IMR-90 (cell line): ENCODE results near the gene DNAJC7. TPM values are rescaled to one million over a fixed set of nuclear protein-coding genes. Genes with fewer than 3 reads are reported as not detected.

Experiments used
- ATAC-seq: fragments of 200-7000 bp; cut with Tn5 transposase; 2 replicates; pipeline ENCODE4 v1.9.1; 2020; ENCODE audit warnings: low read depth, mild to moderate bottlenecking, moderate library complexity
- BruUV-seq: library from RNA; stranded (reverse); fragments of 400-500 nt; replicated peaks from 2 replicates; lab custom pipeline; 2021; lab: Mats Ljungman, UMichigan
- CTCF ChIA-PET: fragments of 300-600 bp; formaldehyde crosslinking; extraction: SDS; loops from one replicate; lab custom pipeline; 2021; ENCODE audit warnings: antibody characterized with exemption; lab: Yijun Ruan, JAX
- POLR2A ChIA-PET: fragments of 300-600 bp; sonication (Branson Sonifier 250); formaldehyde crosslinking; loops from one replicate; lab custom pipeline; 2022; ENCODE audit warnings: antibody characterized with exemption; ENCODE audit not compliant: unreplicated experiment; lab: Charles Lee
- DNase-seq: peaks from one replicate; pipeline ENCODE4 v3.0.0; 2013
- H2AFZ ChIP-seq: replicated peaks from 2 replicates; pipeline ENCODE3; 2013; ENCODE audit warnings: low read length, mild to moderate bottlenecking; ENCODE audit not compliant: poor library complexity
- H2AK5ac ChIP-seq: 2 replicates; pipeline ENCODE4 v1.6.1; 2013; ENCODE audit warnings: low read depth, low read length, inconsistent platforms
- H2AK9ac ChIP-seq: replicated peaks from 2 replicates; pipeline ENCODE3; 2013; ENCODE audit warnings: mild to moderate bottlenecking, low read depth, low read length, moderate library complexity; ENCODE audit not compliant: poor library complexity
- H2BK120ac ChIP-seq: 2 replicates; pipeline ENCODE4 v1.6.1; 2013; ENCODE audit warnings: low read depth, low read length, inconsistent platforms
- H2BK15ac ChIP-seq: 3 replicates; pipeline ENCODE4 v1.6.1; 2013; ENCODE audit warnings: low read depth, low read length, inconsistent platforms
- H2BK20ac ChIP-seq: 2 replicates; pipeline ENCODE4 v1.6.1; 2013; ENCODE audit warnings: low read depth, mild to moderate bottlenecking, inconsistent platforms, low read length, moderate library complexity
- H2BK5ac ChIP-seq: 2 replicates; pipeline ENCODE4 v1.6.1; 2013; ENCODE audit warnings: mild to moderate bottlenecking, low read depth, low read length, inconsistent platforms; ENCODE audit not compliant: poor library complexity, severe bottlenecking
- H3K14ac ChIP-seq: replicated peaks from 2 replicates; pipeline ENCODE4 v1.6.1; 2013; ENCODE audit warnings: low read depth, low read length, inconsistent platforms
- H3K18ac ChIP-seq: 2 replicates; pipeline ENCODE4 v1.6.1; 2013; ENCODE audit warnings: low read depth, low read length, control low read depth
- H3K23ac ChIP-seq: 2 replicates; pipeline ENCODE4 v1.6.1; 2013; ENCODE audit warnings: low read depth, low read length, inconsistent platforms
- H3K27ac ChIP-seq: 2 replicates; pipeline ENCODE4 v1.5.1; 2013; ENCODE audit warnings: mild to moderate bottlenecking, control low read depth, low read length; ENCODE audit not compliant: insufficient read depth
- H3K27me3 ChIP-seq: 2 replicates; pipeline ENCODE4 v1.6.1; 2013; ENCODE audit warnings: low read length; ENCODE audit not compliant: control insufficient read depth, insufficient read depth
- H3K36me3 ChIP-seq: 2 replicates; pipeline ENCODE4 v1.6.1; 2013; ENCODE audit warnings: low read length, mixed read lengths; ENCODE audit not compliant: control insufficient read depth, insufficient read depth
- H3K4ac ChIP-seq: 2 replicates; pipeline ENCODE4 v1.6.1; 2013; ENCODE audit warnings: low read depth, low read length, inconsistent platforms
- H3K4me1 ChIP-seq: 2 replicates; pipeline ENCODE4 v1.6.1; 2013; ENCODE audit warnings: low read length, mixed read lengths; ENCODE audit not compliant: control insufficient read depth, insufficient read depth
- H3K4me2 ChIP-seq: 2 replicates; pipeline ENCODE4 v1.6.1; 2013; ENCODE audit warnings: low read depth, mild to moderate bottlenecking, control low read depth, low read length, moderate library complexity
- H3K4me3 ChIP-seq: 2 replicates; pipeline ENCODE4 v1.5.1; 2013; ENCODE audit warnings: low read depth, mild to moderate bottlenecking, control low read depth, low read length, moderate library complexity; ENCODE audit not compliant: insufficient read depth
- H3K56ac ChIP-seq: 2 replicates; pipeline ENCODE4 v1.6.1; 2013; ENCODE audit warnings: low read length, inconsistent platforms; ENCODE audit not compliant: insufficient read depth; ENCODE audit errors: extremely low read depth
- H3K79me1 ChIP-seq, 2 experiments: 2 replicates each; pipeline ENCODE4 v1.6.1; 2013; ENCODE audit warnings: low read length in 2 of 2, inconsistent platforms in 1 of 2, low read depth in 1 of 2
- H3K9ac ChIP-seq: 2 replicates; pipeline ENCODE4 v1.6.1; 2013; ENCODE audit warnings: low read depth, low read length, control low read depth
- H3K9me1 ChIP-seq: 2 replicates; pipeline ENCODE4 v1.6.1; 2013; ENCODE audit warnings: low read length, inconsistent platforms; ENCODE audit not compliant: insufficient read depth
- H3K9me3 ChIP-seq: 2 replicates; pipeline ENCODE4 v1.6.1; 2013; ENCODE audit warnings: low read length; ENCODE audit not compliant: control insufficient read depth, insufficient read depth
- H4K20me1 ChIP-seq: 2 replicates; pipeline ENCODE4 v1.6.1; 2013; ENCODE audit warnings: low read length, inconsistent platforms; ENCODE audit not compliant: insufficient read depth
- H4K5ac ChIP-seq: 2 replicates; pipeline ENCODE4 v1.6.1; 2013; ENCODE audit warnings: mild to moderate bottlenecking, low read depth, low read length, control low read depth
- H4K8ac ChIP-seq, 2 experiments: 2 replicates each; pipeline ENCODE4 v1.6.1; 2013; ENCODE audit warnings: low read depth in 2 of 2, low read length in 2 of 2, control low read depth in 1 of 2, inconsistent platforms in 1 of 2
- H4K91ac ChIP-seq: 2 replicates; pipeline ENCODE4 v1.6.1; 2013; ENCODE audit warnings: low read depth, low read length, inconsistent platforms; ENCODE audit not compliant: insufficient read depth
- BHLHE40 ChIP-seq: fragments of 150-350 bp; IDR thresholded peaks from 2 replicates; pipeline ENCODE4 v1.6.1; 2016; ENCODE audit warnings: mild to moderate bottlenecking, low read depth, low read length
- CHD1 ChIP-seq: IDR thresholded peaks from 2 replicates; pipeline ENCODE4 v1.6.1; 2012; ENCODE audit warnings: low read depth, low read length, improper control_type of control experiment
- USF2 ChIP-seq: fragments of 150-350 bp; IDR thresholded peaks from 2 replicates; pipeline ENCODE4 v1.6.1; 2017; ENCODE audit warnings: mild to moderate bottlenecking, antibody characterized with exemption, low read length, low read depth
- WGBS, 2 experiments: methylation state at CpG; one replicate each; pipeline versions ENCODE4 v1.1.5 to v1.1.7; 2013; ENCODE audit warnings: missing lambda C conversion rate in 2 of 2; ENCODE audit not compliant: insufficient read length in 1 of 2; ENCODE audit errors: extremely low coverage in 2 of 2; 5-methylcytosine and 5-hydroxymethylcytosine counted together
- dilution Hi-C: fragments of 300-500 bp; cut with HindIII; formaldehyde crosslinking; loops from one replicate; pipeline ENCODE4 v1.14.3; 2018; ENCODE audit warnings: low sequenced_read_pairs; ENCODE audit not compliant: unreplicated experiment
- in situ Hi-C: fragments of 300-500 bp; cut with MboI; formaldehyde crosslinking; loops from 3 replicates; pipeline ENCODE4 v1.14.3; 2019; ENCODE audit warnings: low sequenced_read_pairs, inconsistent platforms, mixed read lengths
- intact Hi-C: fragments of 100-400 bp; cut with micrococcal nuclease; formaldehyde crosslinking; loops from 2 replicates; pipeline ENCODE4 v1.10.0; 2022
- polyA plus RNA-seq, 3 experiments: library from polyadenylated mRNA; depleted of rRNA; stranded (reverse); fragments of >200 nt; gene quantifications; 2 replicates each; pipeline ENCODE4 v1.2.3, GENCODE V29; 2012; ENCODE audit warnings: low replicate concordance in 1 of 3
- total RNA-seq: library from RNA; depleted of rRNA; stranded (reverse); fragments of >200 nt; gene quantifications from 2 replicates; pipeline ENCODE4 v1.2.3, GENCODE V29; 2012

DNAJC7 gene
- total and polyA plus RNA-seq, 2 of the 4 experiments (the other 2 are of a cell fraction): 49.3 to 71.7 TPM

DNA sequence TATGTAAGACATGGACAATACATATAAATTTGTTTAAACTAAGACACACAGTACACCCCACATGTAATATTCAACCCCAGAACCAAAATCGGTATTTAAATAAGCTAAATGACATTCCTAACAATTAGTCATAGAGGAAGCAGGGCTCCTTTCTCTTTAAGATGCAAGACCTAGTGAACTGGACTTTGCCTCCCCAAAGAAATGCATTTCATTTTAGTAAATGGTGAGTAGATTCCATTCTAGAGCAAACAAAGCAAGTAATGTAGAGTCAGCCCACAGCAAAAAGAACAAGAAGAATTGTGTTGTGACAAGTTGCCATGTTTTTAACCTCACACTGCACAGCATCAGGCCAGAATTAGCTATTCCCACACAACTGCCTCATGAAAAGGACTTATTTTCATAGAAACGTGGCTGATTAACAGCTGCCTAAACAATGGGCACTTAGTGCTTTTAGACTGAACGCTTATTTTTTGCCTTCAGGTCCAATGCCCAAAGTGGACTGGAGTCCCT, 14.4 kb downstream of the DNAJC7 start:
- intact Hi-C loops (loop anchor here (2.0 kb wide), 1 partner anchor 14 kb away; the partner anchor contains the start of gene DNAJC7), dilution Hi-C loops (no loop called here), in situ Hi-C loops (no loop called here)
- Histone ChIP-seq H2AFZ (no peak overlapping the region), H2BK15ac (no peak overlapping the region), H3K4ac (peak overlapping the region; percentile 47), H3K56ac (no peak overlapping the region), H3K27me3 (no peaks in the 10 kb centered on the region), H2AK9ac (no peak overlapping the region), H3K4me1 (peaks cover 14% of the 10 kb centered on the region), H3K9ac (no peak overlapping the region; the same call in 1 of the 2 replicates), H3K23ac (peak overlapping the region; percentile 2; the same call in 1 of the 2 replicates), H3K27ac (peak overlapping the region; percentile 30; the same call in 1 of the 2 replicates), H3K9me1 (peaks cover 14% of the 10 kb centered on the region), H2BK5ac (peak overlapping the region; percentile 47), H3K4me2 (peak overlapping the region; percentile 66), H4K8ac (peak overlapping the region in 1 of 2 experiments; percentile 6; a peak in 1 of 4 replicates), H3K9me3 (no peaks in the 10 kb centered on the region), H3K36me3 (peaks cover 18% of the 10 kb centered on the region), H2BK120ac (no peak overlapping the region), H3K14ac (peak overlapping the region; percentile 1; the same call in 1 of the 2 replicates), H4K5ac (no peak overlapping the region), H3K4me3 (no peak overlapping the region), H2BK20ac (no peak overlapping the region), H3K79me1 (peaks cover 39 to 76% of the 10 kb centered on the region in 2 experiments), H3K18ac (no peak overlapping the region), H4K20me1 (peaks cover 65% of the 10 kb centered on the region), H2AK5ac (peak overlapping the region; percentile 45), H4K91ac (no peak overlapping the region)
- DNase-seq (peak; percentile 56), ATAC-seq (peak; percentile 86)
- POLR2A ChIA-PET: interaction anchor here (0.6 to 0.9 kb wide), 2 partner anchors 14 to 36 kb away, joined by 3 to 6 read pairs; partner anchors contain the start of genes CNP and DNAJC7
- TF ChIP-seq USF2 (no peak), CHD1 (no peak), BHLHE40 (no peak)
- BruUV-seq: no TSS peak
- no CpG with 5 or more reads among the region's 3 CpGs for WGBS, 2 experiments
- CTCF ChIA-PET: no interaction called here
